Amniotic epithelial cell (primary cell): ENCODE results near the gene PCDHGA11.
"Not testable (repeated sequence)": the region's sequence is repeated elsewhere in the genome, so short reads cannot be mapped to it uniquely, and the experiment has no call there.

ENCODE experiments used
- DNase-seq: peaks from one replicate; pipeline ENCODE4 v3.0.0-alpha.2; 2010; ENCODE audit warnings: low read depth

PCDHGA11 gene

GRCh38 chr5:141398608-141399007, 22.2 kb upstream of the PCDHGA11 start:
- no peak for DNase-seq

- DNase-seq = no peak
These were observed 21.1 kb upstream of the PCDHGA11 start for GRCh38 chr5:141399555-141400258.

- DNase-seq = peak; percentile 41
These were observed 18.2 kb upstream of the PCDHGA11 start, which contains the start of gene PCDHGA9 for GRCh38 chr5:141402553-141403243. PCDHGA9 (plus strand) TSS chr5:141402778; CDS start chr5:141402953, 175 bp downstream.

- DNase-seq = no peak
These were observed 17.5 kb upstream of the PCDHGA11 start for GRCh38 chr5:141403387-141403786.

GRCh38 chr5:141407790-141408505, 12.9 kb upstream of the PCDHGA11 start, which contains the start of gene PCDHGB6:
PCDHGB6 (plus strand) TSS chr5:141408021; CDS start chr5:141408203, 182 bp downstream.
- peak; percentile 34 for DNase-seq

- no peak for DNase-seq
These were observed 11.1 kb upstream of the PCDHGA11 start for GRCh38 chr5:141409598-141410306.

GRCh38 chr5:141411575-141411974, 9.3 kb upstream of the PCDHGA11 start:
- DNase-seq = no peak

- peak; percentile 72 for DNase-seq
These were observed 7.9 kb upstream of the PCDHGA11 start, which contains the start of gene PCDHGA10 for GRCh38 chr5:141412854-141413539. PCDHGA10 (plus strand) TSS chr5:141412987; CDS start chr5:141413176, 189 bp downstream.

- DNase-seq = no peak
These were observed 7.2 kb upstream of the PCDHGA11 start for GRCh38 chr5:141413540-141414069.

- not testable (repeated sequence) for DNase-seq
These were observed 6.1 kb upstream of the PCDHGA11 start for GRCh38 chr5:141414548-141415274.

- DNase-seq = not testable (repeated sequence)
These were observed 5.6 kb upstream of the PCDHGA11 start for GRCh38 chr5:141415275-141415618.

GRCh38 chr5:141417494-141418172, 3.2 kb upstream of the PCDHGA11 start, which contains the start of gene PCDHGB7:
PCDHGB7 (plus strand) TSS chr5:141417677; CDS start chr5:141417860, 183 bp downstream.
- DNase-seq = peak; percentile 82

GRCh38 chr5:141419074-141419880, 1.6 kb upstream of the PCDHGA11 start:
- no peak for DNase-seq

GRCh38 chr5:141421489-141421855, 621 bp downstream of the PCDHGA11 start:
- no peak for DNase-seq

- no peak for DNase-seq
These were observed 2.0 kb downstream of the PCDHGA11 start for GRCh38 chr5:141422742-141423291.

GRCh38 chr5:141427783-141428426, 7.1 kb downstream of the PCDHGA11 start:
- DNase-seq = no peak

- DNase-seq = peak; percentile 93
These were observed 9.7 kb downstream of the PCDHGA11 start, which contains the start of gene PCDHGA12 for GRCh38 chr5:141430332-141431113. PCDHGA12 (plus strand) TSS chr5:141430507; CDS start chr5:141430760, 253 bp downstream.
